ENCODE data around the gene PNLIPRP2.
A peak's percentile ranks its signal among the peaks of the same experiment; 100 is the strongest.

The PNLIPRP2 gene

DNA sequence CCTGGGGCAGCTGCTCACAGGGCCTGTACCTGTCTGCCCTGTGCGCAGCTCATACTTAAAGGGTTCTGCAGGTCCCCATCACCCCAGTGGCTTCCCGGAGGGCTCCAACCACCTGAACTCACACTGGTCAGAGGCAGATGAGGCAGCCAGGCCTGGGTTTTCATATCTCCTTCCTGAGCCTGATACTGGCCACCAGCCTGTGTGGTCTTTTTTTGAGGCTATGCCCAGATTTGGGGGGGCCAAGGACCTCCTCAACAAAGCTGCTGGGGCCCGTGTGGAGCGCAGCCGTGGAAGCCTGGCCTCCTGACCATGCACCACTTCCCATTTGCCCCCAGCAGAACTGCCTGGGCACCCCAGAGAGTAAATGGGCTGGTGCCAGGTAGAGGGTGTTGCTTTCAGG, 25.7 kb downstream of the PNLIPRP2 start:
- Histone ChIP-seq H4K8ac (ENCODE audit: low read depth, low read length) (no peak overlapping the region), H3K79me2 (ENCODE audit: control insufficient read depth, insufficient read depth, low read length, poor library complexity) (no peaks in the 10 kb centered on the region), H2BK120ac (ENCODE audit: insufficient read depth, low read length, poor library complexity) (no peak overlapping the region), H4K91ac (ENCODE audit: low read depth, low read length) (no peak overlapping the region), H3K4me2 (ENCODE audit: low read length) (no peak overlapping the region), H3K4ac (ENCODE audit: low read depth, low read length) (no peak overlapping the region), H3K4me3 (ENCODE audit: low read depth, low read length) (no peak overlapping the region), H3K14ac (ENCODE audit: low read length) (no peak overlapping the region), H3K79me1 (ENCODE audit: low read length) (no peaks in the 10 kb centered on the region), H2AFZ (ENCODE audit: insufficient read depth, low read length, poor library complexity) (no peak overlapping the region), H3K18ac (ENCODE audit: low read length) (no peak overlapping the region), H4K12ac (ENCODE audit: low read depth, low read length) (no peak overlapping the region), H3K4me1 (ENCODE audit: control insufficient read depth in 1 of 2, insufficient read depth in 2 of 2, low read length in 2 of 2) (no peaks in the 10 kb centered on the region), H3K36me3 (ENCODE audit: control insufficient read depth in 1 of 2, insufficient read depth in 2 of 2, low read length in 2 of 2) (no peaks in the 10 kb centered on the region), H3K23ac (ENCODE audit: low read length) (no peak overlapping the region), H3K27ac (ENCODE audit: low read depth, low read length) (no peak overlapping the region), H2BK12ac (ENCODE audit: low read length) (no peak overlapping the region), H2BK5ac (ENCODE audit: low read depth, low read length, poor library complexity) (no peak overlapping the region), H3K9ac (ENCODE audit: low read length) (no peak overlapping the region), H2AK5ac (ENCODE audit: low read length) (no peak overlapping the region), H3K27me3 (ENCODE audit: insufficient read depth, low read length) (no peaks in the 10 kb centered on the region), H3K9me3 (ENCODE audit: insufficient read depth, low read depth, low read length) (no peaks in the 10 kb centered on the region)
- DNase-seq: no peak
- WGBS (ENCODE audit: extremely low coverage, insufficient coverage, insufficient read length): no CpG with 5 or more reads among the region's 5 CpGs

DNA sequence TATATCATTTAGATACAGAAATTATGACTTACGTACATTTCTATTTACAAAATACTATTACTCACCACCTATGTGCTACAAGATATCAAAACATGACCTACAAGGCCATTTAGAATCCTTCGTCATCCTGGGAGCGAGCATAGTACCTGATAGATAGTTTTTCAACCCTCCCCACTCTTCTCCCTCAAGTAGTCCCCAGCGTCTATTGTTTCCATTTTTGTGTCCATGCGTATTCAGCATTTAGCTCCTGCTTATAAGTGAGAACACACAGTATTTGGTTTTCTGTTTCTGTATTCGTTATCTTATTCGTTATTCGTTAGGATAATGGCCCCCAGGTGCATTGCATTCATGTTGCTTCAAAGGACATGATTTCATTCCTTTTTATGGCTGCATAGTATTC, 28.1 kb downstream of the PNLIPRP2 start:
- Histone ChIP-seq H2BK12ac (ENCODE audit: low read length) (no peak overlapping the region), H3K79me2 (ENCODE audit: control insufficient read depth, insufficient read depth, low read length, poor library complexity) (no peaks in the 10 kb centered on the region), H3K4me3 (ENCODE audit: low read depth, low read length) (no peak overlapping the region), H4K8ac (ENCODE audit: low read depth, low read length) (no peak overlapping the region), H4K91ac (ENCODE audit: low read depth, low read length) (no peak overlapping the region), H3K4ac (ENCODE audit: low read depth, low read length) (no peak overlapping the region), H3K27me3 (ENCODE audit: insufficient read depth, low read length) (no peaks in the 10 kb centered on the region), H3K18ac (ENCODE audit: low read length) (no peak overlapping the region), H3K4me2 (ENCODE audit: low read length) (no peak overlapping the region), H2AK5ac (ENCODE audit: low read length) (no peak overlapping the region), H4K12ac (ENCODE audit: low read depth, low read length) (no peak overlapping the region), H3K79me1 (ENCODE audit: low read length) (no peaks in the 10 kb centered on the region), H2BK5ac (ENCODE audit: low read depth, low read length, poor library complexity) (no peak overlapping the region), H3K36me3 (ENCODE audit: control insufficient read depth in 1 of 2, insufficient read depth in 2 of 2, low read length in 2 of 2) (no peaks in the 10 kb centered on the region), H2BK120ac (ENCODE audit: insufficient read depth, low read length, poor library complexity) (no peak overlapping the region), H3K23ac (ENCODE audit: low read length) (no peak overlapping the region), H2AFZ (ENCODE audit: insufficient read depth, low read length, poor library complexity) (no peak overlapping the region), H3K4me1 (ENCODE audit: control insufficient read depth in 1 of 2, insufficient read depth in 2 of 2, low read length in 2 of 2) (no peaks in the 10 kb centered on the region), H3K9ac (ENCODE audit: low read length) (no peak overlapping the region), H3K9me3 (ENCODE audit: insufficient read depth, low read depth, low read length) (no peaks in the 10 kb centered on the region), H3K14ac (ENCODE audit: low read length) (no peak overlapping the region), H3K27ac (ENCODE audit: low read depth, low read length) (no peak overlapping the region)
- DNase-seq: no peak
- no CpG with 5 or more reads among the region's 8 CpGs for WGBS (ENCODE audit: extremely low coverage, insufficient coverage, insufficient read length)

- Histone ChIP-seq H4K12ac (ENCODE audit: low read depth, low read length) (no peak overlapping the region), H3K4me2 (ENCODE audit: low read length) (no peak overlapping the region), H3K18ac (ENCODE audit: low read length) (no peak overlapping the region), H2AFZ (ENCODE audit: insufficient read depth, low read length, poor library complexity) (no peak overlapping the region), H2BK120ac (ENCODE audit: insufficient read depth, low read length, poor library complexity) (no peak overlapping the region), H2BK12ac (ENCODE audit: low read length) (no peak overlapping the region), H4K91ac (ENCODE audit: low read depth, low read length) (no peak overlapping the region), H3K4me3 (ENCODE audit: low read depth, low read length) (no peak overlapping the region), H3K79me1 (ENCODE audit: low read length) (no peaks in the 10 kb centered on the region), H3K9ac (ENCODE audit: low read length) (no peak overlapping the region), H3K23ac (ENCODE audit: low read length) (no peak overlapping the region), H2BK5ac (ENCODE audit: low read depth, low read length, poor library complexity) (no peak overlapping the region), H3K9me3 (ENCODE audit: insufficient read depth, low read depth, low read length) (no peaks in the 10 kb centered on the region), H3K27me3 (ENCODE audit: insufficient read depth, low read length) (no peaks in the 10 kb centered on the region), H4K8ac (ENCODE audit: low read depth, low read length) (no peak overlapping the region), H3K36me3 (ENCODE audit: control insufficient read depth in 1 of 2, insufficient read depth in 2 of 2, low read length in 2 of 2) (no peaks in the 10 kb centered on the region), H3K4me1 (ENCODE audit: control insufficient read depth in 1 of 2, insufficient read depth in 2 of 2, low read length in 2 of 2) (peaks cover 0 to 2% of the 10 kb centered on the region in 2 experiments), H3K14ac (ENCODE audit: low read length) (no peak overlapping the region), H3K4ac (ENCODE audit: low read depth, low read length) (no peak overlapping the region), H3K79me2 (ENCODE audit: control insufficient read depth, insufficient read depth, low read length, poor library complexity) (no peaks in the 10 kb centered on the region), H3K27ac (ENCODE audit: low read depth, low read length) (no peak overlapping the region), H2AK5ac (ENCODE audit: low read length) (no peak overlapping the region)
- DNase-seq: no peak
- no CpG with 5 or more reads among the region's 1 CpG for WGBS (ENCODE audit: extremely low coverage, insufficient coverage, insufficient read length)
These were observed 33.1 kb downstream of the PNLIPRP2 start for GRCh38 chr10:116653885-116654284.

GRCh38 chr10:116654816-116655215, 34.1 kb downstream of the PNLIPRP2 start:
- no peaks in the 10 kb centered on the region for H3K27me3 ChIP-seq (ENCODE audit: insufficient read depth, low read length)
- H3K9ac ChIP-seq (ENCODE audit: low read length): no peak overlapping the region
- H2AK5ac ChIP-seq (ENCODE audit: low read length): no peak overlapping the region
- no peak overlapping the region for H2BK120ac ChIP-seq (ENCODE audit: insufficient read depth, low read length, poor library complexity)
- peak in 1 of 2 donors; percentile 8 for DNase-seq
- no peak overlapping the region for H3K4me3 ChIP-seq (ENCODE audit: low read depth, low read length)
- H3K79me1 ChIP-seq (ENCODE audit: low read length): no peaks in the 10 kb centered on the region
- H3K14ac ChIP-seq (ENCODE audit: low read length): no peak overlapping the region
- H3K23ac ChIP-seq (ENCODE audit: low read length): no peak overlapping the region
- H3K27ac ChIP-seq (ENCODE audit: low read depth, low read length): no peak overlapping the region
- H3K4me2 ChIP-seq (ENCODE audit: low read length): no peak overlapping the region
- H3K4me1 ChIP-seq (ENCODE audit: control insufficient read depth in 1 of 2, insufficient read depth in 2 of 2, low read length in 2 of 2): peaks cover 0 to 2% of the 10 kb centered on the region in 2 experiments
- no peaks in the 10 kb centered on the region for H3K36me3 ChIP-seq (ENCODE audit: control insufficient read depth in 1 of 2, insufficient read depth in 2 of 2, low read length in 2 of 2)
- H3K79me2 ChIP-seq (ENCODE audit: control insufficient read depth, insufficient read depth, low read length, poor library complexity): no peaks in the 10 kb centered on the region
- H2AFZ ChIP-seq (ENCODE audit: insufficient read depth, low read length, poor library complexity): no peak overlapping the region
- no peak overlapping the region for H4K8ac ChIP-seq (ENCODE audit: low read depth, low read length)
- H3K18ac ChIP-seq (ENCODE audit: low read length): no peak overlapping the region
- no peak overlapping the region for H3K4ac ChIP-seq (ENCODE audit: low read depth, low read length)
- no peak overlapping the region for H4K12ac ChIP-seq (ENCODE audit: low read depth, low read length)
- no CpG with 5 or more reads among the region's 4 CpGs for WGBS (ENCODE audit: extremely low coverage, insufficient coverage, insufficient read length)
- no peaks in the 10 kb centered on the region for H3K9me3 ChIP-seq (ENCODE audit: insufficient read depth, low read depth, low read length)
- H2BK5ac ChIP-seq (ENCODE audit: low read depth, low read length, poor library complexity): no peak overlapping the region
- H2BK12ac ChIP-seq (ENCODE audit: low read length): no peak overlapping the region
- no peak overlapping the region for H4K91ac ChIP-seq (ENCODE audit: low read depth, low read length)
